Measurements from ENCODE around the gene RDM1.

- TF ChIP-seq, protein P1, sequence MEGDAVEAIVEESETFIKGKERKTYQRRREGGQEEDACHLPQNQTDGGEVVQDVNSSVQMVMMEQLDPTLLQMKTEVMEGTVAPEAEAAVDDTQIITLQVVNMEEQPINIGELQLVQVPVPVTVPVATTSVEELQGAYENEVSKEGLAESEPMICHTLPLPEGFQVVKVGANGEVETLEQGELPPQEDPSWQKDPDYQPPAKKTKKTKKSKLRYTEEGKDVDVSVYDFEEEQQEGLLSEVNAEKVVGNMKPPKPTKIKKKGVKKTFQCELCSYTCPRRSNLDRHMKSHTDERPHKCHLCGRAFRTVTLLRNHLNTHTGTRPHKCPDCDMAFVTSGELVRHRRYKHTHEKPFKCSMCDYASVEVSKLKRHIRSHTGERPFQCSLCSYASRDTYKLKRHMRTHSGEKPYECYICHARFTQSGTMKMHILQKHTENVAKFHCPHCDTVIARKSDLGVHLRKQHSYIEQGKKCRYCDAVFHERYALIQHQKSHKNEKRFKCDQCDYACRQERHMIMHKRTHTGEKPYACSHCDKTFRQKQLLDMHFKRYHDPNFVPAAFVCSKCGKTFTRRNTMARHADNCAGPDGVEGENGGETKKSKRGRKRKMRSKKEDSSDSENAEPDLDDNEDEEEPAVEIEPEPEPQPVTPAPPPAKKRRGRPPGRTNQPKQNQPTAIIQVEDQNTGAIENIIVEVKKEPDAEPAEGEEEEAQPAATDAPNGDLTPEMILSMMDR (IDR thresholded peaks at IDR 0.05; ENCODE audit: low read length): no peak
- no peak for TF ChIP-seq EZH2 (IDR thresholded peaks at IDR 0.05; ENCODE audit: borderline replicate concordance, low read length)
Observed at GRCh38 chr17:35898283-35899070, 32.1 kb downstream of the RDM1 start.

All from OCI-LY1 (cell line).